Neural progenitor cell (in vitro differentiated cells): Measurements from ENCODE around the gene ZMYND8. TPM values are rescaled to one million over a fixed set of nuclear protein-coding genes. Genes with fewer than 3 reads are reported as not detected.
A peak's percentile ranks its signal among the peaks of the same experiment; 100 is the strongest.
"Not testable (repeated sequence)": the region's sequence is repeated elsewhere in the genome, so short reads cannot be mapped to it uniquely, and the experiment has no call there.

ENCODE experiments used
- DNase-seq: peaks from one replicate; pipeline ENCODE4 v3.0.0-alpha.2; 2016; ENCODE audit warnings: low spot score
- H2AFZ ChIP-seq: fragments of 200-600 bp; sonication (generic); replicated peaks from 2 replicates; pipeline ENCODE4 v1.6.1; 2016; ENCODE audit warnings: antibody characterized with exemption
- H3F3A ChIP-seq: fragments of 200-600 bp; sonication (generic); 2 replicates; pipeline ENCODE4 v1.6.1; 2016; ENCODE audit warnings: antibody characterized with exemption, low read depth
- H3K27ac ChIP-seq: fragments of 200-600 bp; sonication (generic); 2 replicates; pipeline ENCODE4 v1.5.1; 2016; ENCODE audit warnings: mild to moderate bottlenecking
- H3K27me3 ChIP-seq: fragments of 200-600 bp; sonication (generic); 2 replicates; pipeline ENCODE4 v1.6.1; 2016; ENCODE audit warnings: mild to moderate bottlenecking, moderate library complexity
- H3K36me3 ChIP-seq: fragments of 200-600 bp; sonication (generic); 2 replicates; pipeline ENCODE4 v1.5.1; 2016
- H3K4me1 ChIP-seq: fragments of 200-600 bp; sonication (generic); 2 replicates; pipeline ENCODE4 v1.6.1; 2016; ENCODE audit warnings: mixed run types
- H3K4me2 ChIP-seq: fragments of 200-600 bp; sonication (generic); 2 replicates; pipeline ENCODE4 v1.6.1; 2016
- H3K4me3 ChIP-seq: fragments of 200-600 bp; sonication (generic); 2 replicates; pipeline ENCODE4 v1.5.1; 2016
- H3K79me2 ChIP-seq: fragments of 200-600 bp; sonication (generic); 2 replicates; pipeline ENCODE4 v1.6.1; 2016; ENCODE audit warnings: low read depth
- H3K9ac ChIP-seq: fragments of 200-600 bp; sonication (generic); 2 replicates; pipeline ENCODE4 v1.6.1; 2016
- H3K9me3 ChIP-seq: fragments of 200-600 bp; sonication (generic); 2 replicates; pipeline ENCODE4 v1.5.1; 2016; ENCODE audit warnings: low read depth
- H4K20me1 ChIP-seq: fragments of 200-600 bp; sonication (generic); 2 replicates; pipeline ENCODE4 v1.6.1; 2016; ENCODE audit warnings: low read depth
- H3K27ac Mint-ChIP-seq: 3 replicates; pipeline ENCODE4 v1.8.0; 2021; ENCODE audit warnings: mixed read lengths
- H3K27me3 Mint-ChIP-seq: 2 replicates; pipeline ENCODE4 v1.8.0; 2022; ENCODE audit warnings: low read depth, mild to moderate bottlenecking, inconsistent platforms, moderate library complexity, mixed read lengths; ENCODE audit not compliant: insufficient read depth
- H3K36me3 Mint-ChIP-seq: 3 replicates; pipeline ENCODE4 v1.8.0; 2021; ENCODE audit warnings: mixed read lengths
- H3K4me1 Mint-ChIP-seq: 3 replicates; pipeline ENCODE4 v1.8.0; 2021; ENCODE audit warnings: mixed read lengths
- H3K4me3 Mint-ChIP-seq: 3 replicates; pipeline ENCODE4 v1.8.0; 2021; ENCODE audit warnings: mild to moderate bottlenecking, moderate library complexity, mixed read lengths
- H3K9me3 Mint-ChIP-seq: 3 replicates; pipeline ENCODE4 v1.8.0; 2020; ENCODE audit warnings: mixed read lengths
- CTCF ChIP-seq: fragments of 200-600 bp; sonication (generic); IDR thresholded peaks from 2 replicates; pipeline ENCODE4 v1.5.1; 2017; ENCODE audit warnings: antibody characterized with exemption, mild to moderate bottlenecking
- EZH2 ChIP-seq: fragments of 200-600 bp; sonication (generic); IDR thresholded peaks from 2 replicates; pipeline ENCODE4 v1.6.1; 2017; ENCODE audit warnings: antibody characterized with exemption, mild to moderate bottlenecking, moderate library complexity
- EZH2phosphoT487 ChIP-seq: fragments of 200-600 bp; sonication (generic); IDR thresholded peaks from 2 replicates; pipeline ENCODE4 v1.6.1; 2017; ENCODE audit warnings: antibody characterized with exemption
- total RNA-seq: library from RNA; depleted of rRNA; stranded (reverse); fragments of >200 nt; gene quantifications from 2 replicates; pipeline ENCODE4 v1.2.3, GENCODE V29; 2015; ENCODE audit warnings: low replicate concordance

Gene ZMYND8
- total RNA-seq, 1 donor from 2014 or later, result 59.4 TPM

- H3K9ac ChIP-seq, result no peak overlapping the region
- TF ChIP-seq EZH2phosphoT487 (no peak), EZH2 (no peak), CTCF (no peak)
- Mint-ChIP-seq H3K4me3 (no peak overlapping the region), H3K9me3 (no peaks in the 10 kb centered on the region), H3K27me3 (no peaks in the 10 kb centered on the region), H3K36me3 (peaks cover 54% of the 10 kb centered on the region), H3K4me1 (no peaks in the 10 kb centered on the region), H3K27ac (no peak overlapping the region)
- no peak for DNase-seq
- H3K27ac ChIP-seq, result peak overlapping the region; percentile 33
- no peaks in the 10 kb centered on the region for H4K20me1 ChIP-seq
- H3K79me2 ChIP-seq, result peaks cover 63% of the 10 kb centered on the region
- H3K36me3 ChIP-seq, result peaks cover 27% of the 10 kb centered on the region
- peaks cover 14% of the 10 kb centered on the region for H3F3A ChIP-seq
- H2AFZ ChIP-seq, result no peak overlapping the region
- no peak overlapping the region for H3K4me3 ChIP-seq
- H3K9me3 ChIP-seq, result no peaks in the 10 kb centered on the region
- H3K4me1 ChIP-seq, result no peaks in the 10 kb centered on the region
- no peaks in the 10 kb centered on the region for H3K27me3 ChIP-seq
- H3K4me2 ChIP-seq, result no peak overlapping the region
These were observed 65.7 kb downstream of the ZMYND8 start for GRCh38 chr20:47290666-47291430.

- H3K27ac ChIP-seq, result no peak overlapping the region
- H3K36me3 Mint-ChIP-seq, result peaks cover 52% of the 10 kb centered on the region
- no peaks in the 10 kb centered on the region for H3K27me3 Mint-ChIP-seq
- no peak overlapping the region for H3K27ac Mint-ChIP-seq
- peaks cover 62% of the 10 kb centered on the region for H3K79me2 ChIP-seq
- H3K36me3 ChIP-seq, result peaks cover 35% of the 10 kb centered on the region
- peaks cover 14% of the 10 kb centered on the region for H3F3A ChIP-seq
- no peaks in the 10 kb centered on the region for H3K4me1 Mint-ChIP-seq
- H3K9ac ChIP-seq, result no peak overlapping the region
- no peaks in the 10 kb centered on the region for H3K9me3 ChIP-seq
- H3K4me1 ChIP-seq, result no peaks in the 10 kb centered on the region
- no peak overlapping the region for H2AFZ ChIP-seq
- H4K20me1 ChIP-seq, result no peaks in the 10 kb centered on the region
- H3K9me3 Mint-ChIP-seq, result no peaks in the 10 kb centered on the region
- no peak overlapping the region for H3K4me3 Mint-ChIP-seq
- H3K27me3 ChIP-seq, result no peaks in the 10 kb centered on the region
- no peak overlapping the region for H3K4me3 ChIP-seq
- no peak overlapping the region for H3K4me2 ChIP-seq
- no peak for TF ChIP-seq CTCF
- no peak for DNase-seq
These were observed 66.5 kb downstream of the ZMYND8 start for GRCh38 chr20:47290008-47290407.

- no peak for TF ChIP-seq CTCF
- Histone ChIP-seq H3K9ac (no peak overlapping the region), H2AFZ (no peak overlapping the region), H3K36me3 (peaks cover 31% of the 10 kb centered on the region), H3K9me3 (no peaks in the 10 kb centered on the region), H3K79me2 (peaks cover 58% of the 10 kb centered on the region), H3F3A (peaks cover 14% of the 10 kb centered on the region), H4K20me1 (no peaks in the 10 kb centered on the region), H3K4me2 (no peak overlapping the region), H3K4me1 (no peaks in the 10 kb centered on the region), H3K4me3 (no peak overlapping the region), H3K27me3 (no peaks in the 10 kb centered on the region), H3K27ac (peak overlapping the region; percentile 21)
- Mint-ChIP-seq H3K9me3 (no peaks in the 10 kb centered on the region), H3K4me3 (no peak overlapping the region), H3K36me3 (peaks cover 52% of the 10 kb centered on the region), H3K27me3 (no peaks in the 10 kb centered on the region), H3K27ac (no peak overlapping the region), H3K4me1 (no peaks in the 10 kb centered on the region)
- DNase-seq, result no peak
These were observed 67.4 kb downstream of the ZMYND8 start for GRCh38 chr20:47289096-47289495.

- not testable (repeated sequence) for DNase-seq, H3K4me1 ChIP-seq, H4K20me1 ChIP-seq, H3K4me2 ChIP-seq, H3K27ac Mint-ChIP-seq, H3K4me3 Mint-ChIP-seq, H2AFZ ChIP-seq, H3K9ac ChIP-seq, H3K4me1 Mint-ChIP-seq, H3K4me3 ChIP-seq, H3K9me3 ChIP-seq, H3K9me3 Mint-ChIP-seq, H3K27me3 ChIP-seq, H3K27me3 Mint-ChIP-seq
- H3K36me3 Mint-ChIP-seq, result peaks cover 51% of the 10 kb centered on the region
- H3K27ac ChIP-seq, result peak overlapping the region; percentile 21
- peaks cover 54% of the 10 kb centered on the region for H3K79me2 ChIP-seq
- H3K36me3 ChIP-seq, result peaks cover 31% of the 10 kb centered on the region
- peaks cover 14% of the 10 kb centered on the region for H3F3A ChIP-seq
These were observed 68.0 kb downstream of the ZMYND8 start for GRCh38 chr20:47288530-47288929.
